ENCODE data around the gene DUOX2.
"Not testable (repeated sequence)": the region's sequence is repeated elsewhere in the genome, so short reads cannot be mapped to it uniquely, and the experiment has no call there.

Gene DUOX2

GRCh38 chr15:45138814-45139765 lies 25.1 kb upstream of the DUOX2 start:
- DNase-seq = no peak

- no peak for DNase-seq
Observed at GRCh38 chr15:45137703-45138102, 23.7 kb upstream of the DUOX2 start.

- DNase-seq = no peak
Observed at GRCh38 chr15:45136378-45136764, 22.4 kb upstream of the DUOX2 start.

- not testable (repeated sequence) for DNase-seq
Observed at GRCh38 chr15:45135705-45136377, 21.9 kb upstream of the DUOX2 start.

GRCh38 chr15:45134682-45135604 lies 21.0 kb upstream of the DUOX2 start:
- peak in 1 of 14 donors; percentile 7 for DNase-seq

- no peak for DNase-seq
Observed at GRCh38 chr15:45134046-45134445, 20.1 kb upstream of the DUOX2 start.

- DNase-seq = no peak
Observed at GRCh38 chr15:45133561-45133920, 19.6 kb upstream of the DUOX2 start.

- DNase-seq = no peak
Observed at GRCh38 chr15:45132844-45133560, 19.0 kb upstream of the DUOX2 start.

- DNase-seq = no peak
Observed at GRCh38 chr15:45131510-45131909, 17.5 kb upstream of the DUOX2 start.

- no peak for DNase-seq
Observed at GRCh38 chr15:45130291-45131000, 16.5 kb upstream of the DUOX2 start.

- DNase-seq = peak in 1 of 14 donors; percentile 18
Observed at GRCh38 chr15:45129651-45130129, 15.7 kb upstream of the DUOX2 start, which contains the start of the genes DUOX1 and DUOXA1. Gene DUOX1, plus strand, starts transcription at chr15:45129994. Its CDS starts 1,973 bp downstream, at chr15:45131967. Gene DUOXA1, minus strand, starts transcription at chr15:45129879. Its CDS starts 6,865 bp downstream, at chr15:45123014.

- DNase-seq = no peak
Observed at GRCh38 chr15:45128971-45129639, 15.1 kb upstream of the DUOX2 start.

- no peak for DNase-seq
Observed at GRCh38 chr15:45126535-45127158, 12.7 kb upstream of the DUOX2 start.

- DNase-seq = no peak
Observed at GRCh38 chr15:45123397-45123796, 9.4 kb upstream of the DUOX2 start.

- no peak for DNase-seq
Observed at GRCh38 chr15:45122719-45123118, 8.7 kb upstream of the DUOX2 start.

- DNase-seq = no peak
Observed at GRCh38 chr15:45121706-45122417, 7.9 kb upstream of the DUOX2 start.

GRCh38 chr15:45121020-45121419 lies 7.0 kb upstream of the DUOX2 start:
- DNase-seq = no peak

- DNase-seq = no peak
Observed at GRCh38 chr15:45120081-45120972, 6.4 kb upstream of the DUOX2 start.

All from C1 segment of cervical spinal cord (tissue), 14 donors.